ENCODE data around the gene BLOC1S1. TPM values are rescaled to one million over a fixed set of nuclear protein-coding genes. Genes with fewer than 3 reads are reported as not detected.

BLOC1S1 gene
- total and polyA plus RNA-seq, 2 experiments from 2014 or later: 133 to 159 TPM

GRCh38 chr12:55727643-55728185 is 11.9 kb downstream of the BLOC1S1 start:
- DNase-seq (ENCODE audit: low read depth in 1 of 2, low spot score in 1 of 2): peak in 1 of 2 donors; percentile 71
- peaks cover 11% of the 10 kb centered on the region for H3K36me3 ChIP-seq
- peaks cover 17% of the 10 kb centered on the region for H3K4me1 ChIP-seq (ENCODE audit: low read depth)
- H3K4me3 ChIP-seq: peak overlapping the region; percentile 82
- H3K27ac ChIP-seq: peak overlapping the region; percentile 90
- no peaks in the 10 kb centered on the region for H3K9me3 ChIP-seq (ENCODE audit: low read depth)
- no peak for TF ChIP-seq CTCF (IDR thresholded peaks at IDR 0.05; ENCODE audit: low read depth, low read length)
- H3K27me3 ChIP-seq: no peaks in the 10 kb centered on the region

GRCh38 chr12:55728186-55728938 is 12.5 kb downstream of the BLOC1S1 start:
- no peak for TF ChIP-seq CTCF (IDR thresholded peaks at IDR 0.05; ENCODE audit: low read depth, low read length)
- Histone ChIP-seq H3K4me3 (peak overlapping the region; percentile 82), H3K9me3 (ENCODE audit: low read depth) (no peaks in the 10 kb centered on the region), H3K27ac (peak overlapping the region; percentile 90), H3K36me3 (peaks cover 11% of the 10 kb centered on the region), H3K4me1 (ENCODE audit: low read depth) (peaks cover 17% of the 10 kb centered on the region), H3K27me3 (no peaks in the 10 kb centered on the region)
- DNase-seq (ENCODE audit: low read depth in 1 of 2, low spot score in 1 of 2): peak; percentile 74 to 84

DNA sequence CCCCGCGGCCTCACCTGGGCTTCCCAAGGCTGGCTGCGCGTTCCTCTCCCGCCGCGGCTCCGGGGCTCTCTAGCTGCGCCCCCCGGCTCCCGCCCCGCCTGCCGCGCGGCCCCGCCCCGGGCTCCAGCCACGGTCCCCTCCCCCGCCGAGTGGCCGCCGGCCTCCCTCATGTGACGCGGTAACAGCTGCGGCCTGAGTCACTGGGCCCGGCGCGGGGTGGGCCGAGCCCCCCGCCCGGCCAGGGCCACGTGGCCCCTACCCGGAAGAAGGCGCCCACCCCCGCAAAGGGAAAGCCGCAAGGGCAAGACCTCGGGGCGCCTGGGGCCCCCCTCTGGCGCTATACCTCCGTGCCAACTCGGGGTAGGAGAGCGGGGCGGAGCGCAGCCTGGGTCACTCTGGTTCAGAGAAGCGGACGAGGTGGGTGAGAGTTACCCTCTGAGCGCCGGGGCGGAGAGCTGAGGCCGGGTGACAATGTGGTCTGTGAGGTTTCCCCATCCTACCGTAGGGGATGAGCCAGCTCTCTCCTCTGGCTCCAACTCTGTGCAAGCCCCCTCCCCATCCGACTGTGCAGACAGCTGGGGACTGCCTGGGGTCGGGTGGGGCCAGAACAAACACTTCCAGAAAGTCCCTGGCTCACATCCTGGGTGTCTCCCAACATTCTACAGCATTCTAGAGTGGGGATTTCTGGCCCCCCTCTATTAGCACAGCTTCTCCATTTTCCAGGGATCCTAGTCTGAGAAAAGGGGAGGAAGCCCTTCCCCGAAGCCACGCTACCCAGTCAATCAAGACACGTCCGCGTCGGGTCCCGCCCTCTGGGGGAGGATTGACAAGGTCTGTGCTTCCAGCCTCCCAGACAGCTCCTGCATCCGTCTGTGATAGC is 13.3 kb downstream of the BLOC1S1 start, which contains the start of gene CD63:
Gene CD63 (minus strand): TSS at position 71 of the 880 bp plus-strand sequence. CDS start 668 bp downstream, outside the sequence.
- Histone ChIP-seq H3K36me3 (peaks cover 11% of the 10 kb centered on the region), H3K27me3 (no peaks in the 10 kb centered on the region), H3K4me3 (peak within 1 kb of the TSS; percentile 82), H3K9me3 (ENCODE audit: low read depth) (no peaks in the 10 kb centered on the region), H3K4me1 (ENCODE audit: low read depth) (peaks cover 17% of the 10 kb centered on the region), H3K27ac (peak within 1 kb of the TSS; percentile 90)
- peak; percentile 91 to 98 for DNase-seq (ENCODE audit: low read depth in 1 of 2, low spot score in 1 of 2)
- TF ChIP-seq CTCF (IDR thresholded peaks at IDR 0.05; ENCODE audit: low read depth, low read length): no peak

- peaks cover 17% of the 10 kb centered on the region for H3K4me1 ChIP-seq (ENCODE audit: low read depth)
- DNase-seq (ENCODE audit: low read depth in 1 of 2, low spot score in 1 of 2): peak in 1 of 2 donors; percentile 65
Observed at GRCh38 chr12:55729819-55730818, 14.3 kb downstream of the BLOC1S1 start.

More at GRCh38 chr12:55729819-55730818, 14.3 kb downstream of the BLOC1S1 start:
- peak; percentile 9 for TF ChIP-seq CTCF (IDR thresholded peaks at IDR 0.05; ENCODE audit: low read depth, low read length)
- Histone ChIP-seq H3K36me3 (peaks cover 7% of the 10 kb centered on the region), H3K9me3 (ENCODE audit: low read depth) (no peaks in the 10 kb centered on the region), H3K27ac (peak overlapping the region; percentile 90), H3K27me3 (no peaks in the 10 kb centered on the region), H3K4me3 (peak overlapping the region; percentile 82)

All from cardiac muscle cell (in vitro differentiated cells and primary cell).